GM12891 (cell line): ENCODE results near the gene ATP11A.

ENCODE experiments used
- POLR2A ChIP-seq: IDR thresholded peaks from 2 replicates; pipeline ENCODE4 v1.6.1; 2011; ENCODE audit warnings: low read depth, low read length, control low read depth
- POLR2AphosphoS5 ChIP-seq: IDR thresholded peaks from 2 replicates; pipeline ENCODE4 v1.6.1; 2011; ENCODE audit warnings: low read depth, low read length, control low read depth

GRCh38 chr13:112842931-112843391 is 153.1 kb downstream of the ATP11A start:
- TF ChIP-seq POLR2A (no peak), POLR2AphosphoS5 (no peak)
